Ovary (tissue), 9 donors: ENCODE measurements around the gene PHACTR3. TPM values are rescaled to one million over a fixed set of nuclear protein-coding genes. Genes with fewer than 3 reads are reported as not detected.

Source experiments
- DNase-seq, 5 donors: peaks; one replicate each; pipeline ENCODE4 v3.0.0-alpha.2; 2019 to 2020
- H3K27ac ChIP-seq, 2 donors: fragments of 200-600 bp; one replicate each; pipeline versions ENCODE4 v1.5.1 to v1.8.0; 2019 to 2022
- H3K27me3 ChIP-seq: fragments of 200-600 bp; one replicate; pipeline ENCODE4 v1.8.0; 2022
- H3K36me3 ChIP-seq: fragments of 200-600 bp; sonication (generic); one replicate; pipeline ENCODE4 v1.5.1; 2019
- H3K4me1 ChIP-seq: one replicate; pipeline ENCODE4 v1.8.1; 2013; ENCODE audit warnings: mild to moderate bottlenecking, moderate library complexity; ENCODE audit not compliant: insufficient read depth
- H3K4me3 ChIP-seq: fragments of 200-600 bp; sonication (generic); one replicate; pipeline ENCODE4 v1.5.1; 2017
- H3K9me3 ChIP-seq, 2 donors: fragments of 200-600 bp in 1 of 2; sonication (generic) in 1 of 2; one replicate each; pipeline versions ENCODE4 v1.5.1 to v1.8.1; 2013 to 2019; ENCODE audit warnings: mild to moderate bottlenecking in 1 of 2, moderate library complexity in 1 of 2
- CTCF ChIP-seq, 3 donors: fragments of 450-650 bp in 2 of 3; fragments of 200-600 bp in 1 of 3; IDR thresholded peaks; one replicate each; pipeline versions ENCODE4 v1.5.1 to v1.8.0; 2016 to 2022; ENCODE audit warnings: antibody characterized with exemption in 3 of 3, mild to moderate bottlenecking in 1 of 3
- EP300 ChIP-seq: sonication (generic); formaldehyde crosslinking; IDR thresholded peaks from one replicate; pipeline ENCODE4 v1.6.1; 2017; ENCODE audit warnings: antibody characterized with exemption
- POLR2A ChIP-seq: fragments of 450-650 bp; IDR thresholded peaks from one replicate; pipeline ENCODE4 v1.6.1; 2017; ENCODE audit warnings: antibody characterized with exemption, mild to moderate bottlenecking, moderate library complexity
- WGBS, 3 donors: extraction: QIAGEN DNeasy Blood & Tissue Kit in 1 of 3; methylation state at CpG; one replicate each; pipeline versions ENCODE4 v1.1.5 to v1.1.7; 2013 to 2017; 5-methylcytosine and 5-hydroxymethylcytosine counted together
- intact Hi-C, 4 donors: fragments of 100-400 bp; cut with DNase I; formaldehyde crosslinking; loops; one replicate each; pipeline versions ENCODE4 v1.11.0 to v1.15.1; 2022 to 2023
- polyA plus RNA-seq, 2 donors: library from polyadenylated mRNA; stranded (reverse); fragments of 200-250 nt in 1 of 2; fragments of 350-450 nt in 1 of 2; fragmentation: Illumina TruSeq in 1 of 2; extraction: RNeasy Lipid Tissue Mini Kit (QIAGEN cat#74804) in 1 of 2; gene quantifications; one replicate each; pipeline ENCODE4 v1.2.3, GENCODE V29; 2013 to 2014
- total RNA-seq, 7 donors: library from RNA; depleted of rRNA in 2 of 7; stranded (reverse); fragments of >200 nt in 2 of 7; fragmentation: NEBNext Ultra II Directional in 3 of 7; extraction: Animal tissue kit (Norgen Biotek cat#: 25700) in 3 of 7; gene quantifications; one replicate each; pipeline versions ENCODE4 v1.1.0 to v1.2.4, GENCODE V29; 2016 to 2023
- donor health status: DM: no; HTN: no; CAD: no; lungs with moderate emphysema.
- donor health status: DM: no; HTN: no; CAD: no.
- donor health status: Bipolar disorder and iron deficiency.
- donor health status: DM: yes; HTN: yes; CAD: no.
- donor health status: DM: no; HTN: no; CAD: no.
- donor health status: DM: yes; HTN: yes; CAD: no.

Gene PHACTR3
- total and polyA plus RNA-seq, 9 donors = 5.7 to 19.0 (median 9.1) TPM

- H3K4me3 ChIP-seq = no peak overlapping the region
- H3K36me3 ChIP-seq = no peaks in the 10 kb centered on the region
- peaks cover 33% of the 10 kb centered on the region for H3K4me1 ChIP-seq
- no peak for TF ChIP-seq POLR2A
- no peak for TF ChIP-seq CTCF (IDR thresholded peaks at IDR 0.05)
- no peak for TF ChIP-seq EP300
- DNase-seq = no peak
- H3K27me3 ChIP-seq = no peaks in the 10 kb centered on the region
- H3K9me3 ChIP-seq = no peaks in the 10 kb centered on the region
- intact Hi-C loops = loop anchor here in 3 of 4 donors (10.0 kb wide), 3 partner anchors 179 to 359 kb away; partner anchors contain the start of gene SYCP2 (in 1 of the 3)
- WGBS, 3 donors = 88 to 92% (median 91%) methylated on average over 1 of the region's 1 CpG
- no peak overlapping the region for H3K27ac ChIP-seq
These were observed 28.7 kb upstream of the PHACTR3 start for GRCh38 chr20:59575653-59576052.

GRCh38 chr20:59576216-59576953 is 28.0 kb upstream of the PHACTR3 start:
- no peaks in the 10 kb centered on the region for H3K27me3 ChIP-seq
- WGBS, 3 donors = 43 to 58% (median 51%) methylated on average over 18 of the region's 18 CpGs

GRCh38 chr20:59577037-59577808 is 27.1 kb upstream of the PHACTR3 start:
- no peak for TF ChIP-seq POLR2A
- TF ChIP-seq CTCF (IDR thresholded peaks at IDR 0.05) = no peak
- TF ChIP-seq EP300 = no peak
- Histone ChIP-seq H3K27me3 (no peaks in the 10 kb centered on the region), H3K4me1 (peaks cover 36% of the 10 kb centered on the region), H3K4me3 (peak overlapping the region; percentile 24), H3K9me3 (no peaks in the 10 kb centered on the region), H3K27ac (no peak overlapping the region), H3K36me3 (no peaks in the 10 kb centered on the region)
- 1 to 4% (median 4%) methylated on average over 31 to 95 of the region's 95 CpGs for WGBS, 3 donors
- intact Hi-C loops = loop anchor here in 3 of 4 donors (10.0 kb wide), 3 partner anchors 178 to 358 kb away; partner anchors contain the start of gene SYCP2 (in 1 of the 3)
- peak in 2 of 5 donors; percentile 59 to 63 for DNase-seq

More at GRCh38 chr20:59576216-59576953, 28.0 kb upstream of the PHACTR3 start:
- DNase-seq = peak in 2 of 5 donors; percentile 51 to 66
- Histone ChIP-seq H3K4me3 (no peak overlapping the region), H3K27ac (no peak overlapping the region), H3K9me3 (no peaks in the 10 kb centered on the region), H3K4me1 (peaks cover 36% of the 10 kb centered on the region), H3K36me3 (no peaks in the 10 kb centered on the region)
- intact Hi-C loops = loop anchor here in 3 of 4 donors (10.0 kb wide), 3 partner anchors 178 to 358 kb away; partner anchors contain the start of gene SYCP2 (in 1 of the 3)
- no peak for TF ChIP-seq POLR2A
- no peak for TF ChIP-seq EP300
- no peak for TF ChIP-seq CTCF (IDR thresholded peaks at IDR 0.05)

- Histone ChIP-seq H3K36me3 (no peaks in the 10 kb centered on the region), H3K27ac (peak overlapping the region in 1 of 2 donors; percentile 30), H3K9me3 (no peaks in the 10 kb centered on the region), H3K4me1 (peaks cover 38% of the 10 kb centered on the region), H3K27me3 (no peaks in the 10 kb centered on the region), H3K4me3 (peak overlapping the region; percentile 11)
- intact Hi-C loops = loop anchor here in 3 of 4 donors (10.0 kb wide), 3 partner anchors 177 to 357 kb away; partner anchors contain the start of gene SYCP2 (in 1 of the 3)
- TF ChIP-seq CTCF (IDR thresholded peaks at IDR 0.05) (no peak), EP300 (no peak), POLR2A (no peak)
- DNase-seq = peak in 1 of 5 donors; percentile 54
- WGBS, 3 donors = 44 to 59% (median 53%) methylated on average over 16 to 18 of the region's 18 CpGs
These were observed 26.4 kb upstream of the PHACTR3 start for GRCh38 chr20:59577809-59578435.
